Neural cell (in vitro differentiated cells): ENCODE measurements around the gene SNRNP70.

ENCODE experiments used
- CTCF ChIP-seq: fragments of 450-650 bp; IDR thresholded peaks from 2 replicates; pipeline ENCODE4 v1.5.1; 2014; ENCODE audit warnings: antibody characterized with exemption, mild to moderate bottlenecking, moderate library complexity; ENCODE audit not compliant: poor library complexity, severe bottlenecking
- EP300 ChIP-seq: fragments of 450-650 bp; conservative IDR thresholded peaks from 2 replicates; pipeline ENCODE4 v1.6.1; 2014; ENCODE audit warnings: antibody characterized with exemption, mild to moderate bottlenecking, moderate library complexity; ENCODE audit not compliant: poor library complexity, severe bottlenecking
- EZH2 ChIP-seq: fragments of 200-600, 300-800 bp; shearing (Covaris generic), sonication (generic); IDR thresholded peaks from 2 replicates; pipeline ENCODE4 v1.6.1; 2014; ENCODE audit warnings: antibody characterized with exemption, low read length, borderline replicate concordance, mild to moderate bottlenecking; ENCODE audit not compliant: insufficient read depth, poor library complexity, severe bottlenecking
- MXI1 ChIP-seq: fragments of 450-650 bp; conservative IDR thresholded peaks from 2 replicates; pipeline ENCODE4 v1.6.1; 2014; ENCODE audit warnings: antibody characterized with exemption, mild to moderate bottlenecking; ENCODE audit not compliant: poor library complexity, severe bottlenecking
- POLR2AphosphoS5 ChIP-seq: IDR thresholded peaks from 2 replicates; pipeline ENCODE4 v1.6.1; 2012
- REST ChIP-seq: IDR thresholded peaks from 2 replicates; pipeline ENCODE4 v1.6.1; 2012; ENCODE audit warnings: borderline replicate concordance
- SMC3 ChIP-seq: fragments of 450-650 bp; conservative IDR thresholded peaks from 2 replicates; pipeline ENCODE4 v1.6.1; 2014; ENCODE audit warnings: antibody characterized with exemption, mild to moderate bottlenecking, moderate library complexity; ENCODE audit not compliant: poor library complexity
- TAF1 ChIP-seq: IDR thresholded peaks from 2 replicates; pipeline ENCODE4 v1.6.1; 2012; ENCODE audit warnings: low read depth

- TF ChIP-seq CTCF (no peak), EZH2 (no peak), POLR2AphosphoS5 (peak; percentile 76), REST (no peak), EP300 (no peak), MXI1 (no peak), SMC3 (no peak), TAF1 (peak; percentile 43)
These were observed 29.5 kb downstream of the SNRNP70 start for GRCh38 chr19:49114630-49115363.
